Esophagus muscularis mucosa (tissue), 4 donors: Measurements from ENCODE around the gene C16orf74. TPM values are rescaled to one million over a fixed set of nuclear protein-coding genes. Genes with fewer than 3 reads are reported as not detected.

ENCODE experiments used
- DNase-seq: peaks from one replicate; pipeline ENCODE4 v3.0.0-alpha.2; 2017; ENCODE audit errors: extremely low spot score
- H3K27ac ChIP-seq, 4 donors: fragments of 200-600 bp; sonication (generic); replicated peaks in 1 of 4; 1 replicate in 3 of 4; 2 replicates in 1 of 4; pipeline ENCODE4 v1.5.1; 2016 to 2019; ENCODE audit warnings: mild to moderate bottlenecking in 1 of 4
- H3K27me3 ChIP-seq, 4 donors: fragments of 200-600 bp; sonication (generic); one replicate each; pipeline versions ENCODE4 v1.5.1 to v1.6.0; 2016 to 2019
- H3K36me3 ChIP-seq, 4 donors: fragments of 200-600 bp; sonication (generic); one replicate each; pipeline ENCODE4 v1.5.1; 2016 to 2019
- H3K4me1 ChIP-seq, 4 donors: fragments of 200-600 bp; sonication (generic); one replicate each; pipeline ENCODE4 v1.5.1; 2016 to 2019
- H3K4me3 ChIP-seq, 4 donors: fragments of 200-600 bp; sonication (generic); 1 replicate in 2 of 4; 2 replicates in 2 of 4; pipeline ENCODE4 v1.5.1; 2016 to 2019; ENCODE audit warnings: mild to moderate bottlenecking in 4 of 4, moderate library complexity in 1 of 4
- H3K9me3 ChIP-seq, 4 donors: fragments of 200-600 bp; sonication (generic); 1 replicate in 3 of 4; 2 replicates in 1 of 4; pipeline ENCODE4 v1.5.1; 2016 to 2019
- EP300 ChIP-seq: sonication (generic); formaldehyde crosslinking; IDR thresholded peaks from one replicate; pipeline ENCODE4 v1.6.1; 2017; ENCODE audit warnings: antibody characterized with exemption
- POLR2A ChIP-seq: fragments of 450-650 bp; IDR thresholded peaks from one replicate; pipeline ENCODE4 v1.6.1; 2017; ENCODE audit warnings: antibody characterized with exemption, moderate library complexity, mild to moderate bottlenecking, low read depth
- POLR2AphosphoS5 ChIP-seq, 2 donors: sonication (generic); formaldehyde crosslinking; IDR thresholded peaks; one replicate each; pipeline ENCODE4 v1.6.1; 2017; ENCODE audit warnings: antibody characterized with exemption in 2 of 2
- WGBS: methylation state at CpG from one replicate; pipeline ENCODE4 v1.1.5; 2018; 5-methylcytosine and 5-hydroxymethylcytosine counted together
- intact Hi-C: fragments of 100-400 bp; cut with DNase I; formaldehyde crosslinking; loops from one replicate; pipeline ENCODE4 v1.15.1; 2023
- total RNA-seq, 4 donors: library from RNA; depleted of rRNA; stranded (reverse); fragments of >200 nt; gene quantifications; one replicate each; pipeline versions ENCODE4 v1.1.0 to v1.2.1, GENCODE V29; 2016
- TF ChIP-seq, protein P1 (sequence below), 3 experiments: fragments of 200-600 bp in 2 of 3; fragments of 450-650 bp in 1 of 3; sonication (generic) in 2 of 3; IDR thresholded peaks; one replicate each; pipeline ENCODE4 v1.5.1; 2017 to 2019; ENCODE audit warnings: antibody characterized with exemption in 3 of 3, mild to moderate bottlenecking in 2 of 3, moderate library complexity in 1 of 3

The C16orf74 gene
- total RNA-seq, 4 donors from 2014 or later, result 0.83 to 2.4 (median 0.83) TPM; not detected in 1

DNA sequence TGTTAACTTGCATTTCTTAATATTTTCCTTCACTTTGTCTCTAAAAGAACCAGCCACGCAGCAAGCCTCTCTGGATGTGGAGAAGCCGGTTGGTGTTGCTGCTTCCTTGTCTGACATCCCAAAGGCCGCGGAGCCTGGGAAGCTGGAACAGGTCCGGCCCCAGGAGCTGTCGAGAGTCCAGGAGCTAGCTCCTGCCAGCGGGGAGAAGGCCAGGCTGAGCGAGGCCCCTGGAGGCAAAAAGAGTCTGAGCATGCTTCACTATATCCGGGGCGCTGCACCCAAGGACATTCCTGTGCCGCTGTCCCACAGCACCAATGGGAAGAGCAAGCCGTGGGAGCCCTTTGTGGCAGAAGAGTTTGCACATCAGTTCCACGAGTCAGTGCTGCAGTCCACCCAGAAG, 85.0 kb downstream of the C16orf74 start:
- no peaks in the 10 kb centered on the region for H3K27me3 ChIP-seq
- intact Hi-C loops, result no loop called here
- H3K4me1 ChIP-seq, result peaks cover 0 to 3% (median 0%) of the 10 kb centered on the region in 4 donors
- peaks cover 86 to 100% (median 98%) of the 10 kb centered on the region in 4 donors for H3K36me3 ChIP-seq
- 91% methylated on average over 12 of the region's 13 CpGs for WGBS
- no peak for TF ChIP-seq EP300
- TF ChIP-seq POLR2AphosphoS5 (IDR thresholded peaks at IDR 0.05), result no peak
- no peak for TF ChIP-seq POLR2A
- TF ChIP-seq, protein P1, sequence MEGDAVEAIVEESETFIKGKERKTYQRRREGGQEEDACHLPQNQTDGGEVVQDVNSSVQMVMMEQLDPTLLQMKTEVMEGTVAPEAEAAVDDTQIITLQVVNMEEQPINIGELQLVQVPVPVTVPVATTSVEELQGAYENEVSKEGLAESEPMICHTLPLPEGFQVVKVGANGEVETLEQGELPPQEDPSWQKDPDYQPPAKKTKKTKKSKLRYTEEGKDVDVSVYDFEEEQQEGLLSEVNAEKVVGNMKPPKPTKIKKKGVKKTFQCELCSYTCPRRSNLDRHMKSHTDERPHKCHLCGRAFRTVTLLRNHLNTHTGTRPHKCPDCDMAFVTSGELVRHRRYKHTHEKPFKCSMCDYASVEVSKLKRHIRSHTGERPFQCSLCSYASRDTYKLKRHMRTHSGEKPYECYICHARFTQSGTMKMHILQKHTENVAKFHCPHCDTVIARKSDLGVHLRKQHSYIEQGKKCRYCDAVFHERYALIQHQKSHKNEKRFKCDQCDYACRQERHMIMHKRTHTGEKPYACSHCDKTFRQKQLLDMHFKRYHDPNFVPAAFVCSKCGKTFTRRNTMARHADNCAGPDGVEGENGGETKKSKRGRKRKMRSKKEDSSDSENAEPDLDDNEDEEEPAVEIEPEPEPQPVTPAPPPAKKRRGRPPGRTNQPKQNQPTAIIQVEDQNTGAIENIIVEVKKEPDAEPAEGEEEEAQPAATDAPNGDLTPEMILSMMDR (IDR thresholded peaks at IDR 0.05), result no peak
- H3K9me3 ChIP-seq, result no peaks in the 10 kb centered on the region
- no peak overlapping the region for H3K27ac ChIP-seq
- no peak for DNase-seq
- no peak overlapping the region for H3K4me3 ChIP-seq

DNA sequence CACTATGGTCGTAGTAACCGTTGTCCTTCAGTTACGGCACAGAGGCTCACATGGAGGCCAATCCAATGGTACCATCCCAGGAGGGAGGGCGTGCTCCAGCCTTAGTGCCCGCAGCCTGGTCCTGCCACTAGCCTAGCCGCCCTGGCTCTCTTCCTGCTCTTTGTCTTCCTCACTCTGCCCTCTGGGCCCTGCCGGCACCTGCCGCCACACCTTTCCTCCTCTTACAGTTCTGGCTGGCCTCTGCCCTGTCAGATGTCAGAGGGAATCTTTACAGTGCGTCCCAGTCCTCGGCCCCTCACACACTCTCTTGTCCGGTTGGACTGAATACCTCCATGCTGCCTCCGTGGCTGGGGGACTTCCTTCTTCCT, 85.5 kb downstream of the C16orf74 start:
- Histone ChIP-seq H3K36me3 (peaks cover 81 to 99% (median 98%) of the 10 kb centered on the region in 4 donors), H3K27ac (no peak overlapping the region), H3K27me3 (no peaks in the 10 kb centered on the region), H3K9me3 (no peaks in the 10 kb centered on the region), H3K4me1 (peaks cover 0 to 3% (median under 1%) of the 10 kb centered on the region in 4 donors), H3K4me3 (no peak overlapping the region)
- no peak for DNase-seq
- WGBS, result 91% methylated on average over 6 of the region's 12 CpGs
- intact Hi-C loops, result no loop called here
- TF ChIP-seq, protein P1 (IDR thresholded peaks at IDR 0.05), result no peak
- TF ChIP-seq EP300 (no peak), POLR2AphosphoS5 (IDR thresholded peaks at IDR 0.05) (no peak), POLR2A (no peak)

DNA sequence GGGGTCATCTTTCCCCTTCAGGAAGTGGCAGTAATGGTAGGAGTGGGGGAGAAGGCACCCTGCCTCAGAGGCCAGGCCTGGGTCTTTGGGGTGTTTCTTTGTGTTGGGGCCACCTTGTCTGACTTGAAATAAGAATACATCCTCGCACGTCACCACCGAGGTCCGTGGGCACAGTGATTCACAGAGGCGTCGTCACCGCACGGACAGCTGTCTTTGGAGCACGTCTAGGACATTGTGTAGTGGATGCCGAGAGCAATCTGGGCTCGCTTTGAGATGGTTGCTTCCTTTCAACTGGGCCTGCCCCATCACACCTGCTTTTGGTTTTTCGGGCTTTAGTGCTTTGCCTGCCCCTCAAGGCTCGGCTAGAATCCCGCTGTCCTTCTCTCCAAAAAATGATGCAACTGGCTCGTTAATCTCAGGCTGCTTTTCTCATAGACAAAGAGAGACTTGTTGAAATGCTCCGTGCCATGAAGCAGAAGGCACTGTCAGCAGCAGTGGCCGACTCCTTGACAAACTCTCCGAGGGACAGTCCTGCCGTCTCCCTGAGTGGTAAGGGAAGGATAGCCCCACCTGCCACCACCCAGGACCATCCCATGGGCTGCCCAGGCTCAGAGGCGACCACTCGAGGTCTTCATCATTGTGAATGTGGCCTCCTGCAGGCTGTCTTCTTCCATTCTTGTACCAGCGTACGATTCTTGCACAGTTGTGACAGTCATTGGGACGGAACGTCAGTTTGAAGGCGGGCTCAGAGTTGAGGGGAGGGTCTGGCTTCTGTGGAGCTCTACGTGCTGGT, 86.1 kb downstream of the C16orf74 start:
- peaks cover 5 to 8% (median 7%) of the 10 kb centered on the region in 4 donors for H3K4me1 ChIP-seq
- intact Hi-C loops, result no loop called here
- H3K9me3 ChIP-seq, result no peaks in the 10 kb centered on the region
- H3K36me3 ChIP-seq, result peaks cover 77 to 96% (median 94%) of the 10 kb centered on the region in 4 donors
- H3K27ac ChIP-seq, result no peak overlapping the region
- TF ChIP-seq EP300, result no peak
- TF ChIP-seq, protein P1 (IDR thresholded peaks at IDR 0.05), result no peak
- no peak for TF ChIP-seq POLR2AphosphoS5 (IDR thresholded peaks at IDR 0.05)
- no peak for TF ChIP-seq POLR2A
- DNase-seq, result no peak
- no peaks in the 10 kb centered on the region for H3K27me3 ChIP-seq
- WGBS, result 91% methylated on average over 27 of the region's 27 CpGs
- no peak overlapping the region for H3K4me3 ChIP-seq

DNA sequence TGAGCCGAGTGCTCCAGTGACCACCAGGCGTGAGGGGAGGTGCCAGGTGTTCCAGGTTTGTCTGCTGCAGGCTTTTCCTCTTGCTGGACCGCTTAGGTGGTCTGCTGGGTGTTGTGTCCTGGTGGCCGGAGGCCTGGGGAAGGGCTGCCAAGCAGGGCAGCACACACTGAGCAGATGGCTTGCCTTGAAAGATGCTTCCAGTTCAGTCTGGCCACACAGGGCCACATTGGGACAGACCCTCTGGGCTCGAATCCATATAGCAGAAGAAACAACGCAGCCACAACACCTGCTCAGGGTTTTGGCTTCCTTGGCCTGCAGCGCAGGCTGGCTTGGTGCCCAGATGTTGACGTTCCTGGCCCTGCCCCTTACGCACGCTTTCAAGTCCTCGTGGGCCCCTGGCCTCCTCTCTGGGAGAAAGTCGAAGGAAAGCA, 87.0 kb downstream of the C16orf74 start:
- H3K27ac ChIP-seq, result no peak overlapping the region
- 50% methylated on average over 11 of the region's 12 CpGs for WGBS
- TF ChIP-seq EP300, result no peak
- peak in 1 of 2 donors; percentile 6 for TF ChIP-seq POLR2AphosphoS5 (IDR thresholded peaks at IDR 0.05)
- no peak for TF ChIP-seq POLR2A
- TF ChIP-seq, protein P1 (IDR thresholded peaks at IDR 0.05), result no peak
- peaks cover 71 to 95% (median 87%) of the 10 kb centered on the region in 4 donors for H3K36me3 ChIP-seq
- no peaks in the 10 kb centered on the region for H3K9me3 ChIP-seq
- intact Hi-C loops, result no loop called here
- H3K4me1 ChIP-seq, result peaks cover 13 to 14% (median 14%) of the 10 kb centered on the region in 4 donors
- H3K27me3 ChIP-seq, result no peaks in the 10 kb centered on the region
- no peak overlapping the region for H3K4me3 ChIP-seq
- DNase-seq, result no peak
